HepG2 (cell line): ENCODE measurements around the gene DNAH8.

Experiments
- CBFB ChIP-seq: sonication (generic); formaldehyde crosslinking; IDR thresholded peaks from 2 replicates; pipeline ENCODE4 v1.4.0; 2020; ENCODE audit warnings: missing genetic modification reagents
- CTCF ChIP-seq: sonication (generic); formaldehyde crosslinking; IDR thresholded peaks from 2 replicates; pipeline ENCODE4 v1.5.0; 2020; ENCODE audit warnings: mild to moderate bottlenecking, missing genetic modification reagents, moderate library complexity
- EP300 ChIP-seq, 3 experiments: sonication (generic) in 1 of 3; formaldehyde crosslinking in 1 of 3; IDR thresholded peaks; 2 replicates each; pipeline versions ENCODE4 v1.5.1 to v1.6.1; 2011 to 2020; ENCODE audit warnings: low read depth in 2 of 3, low read length in 2 of 3, borderline replicate concordance in 1 of 3, improper control_type of control experiment in 1 of 3, mild to moderate bottlenecking in 1 of 3, missing genetic modification reagents in 1 of 3, moderate library complexity in 1 of 3
- MTA3 ChIP-seq: sonication (generic); formaldehyde crosslinking; IDR thresholded peaks from 2 replicates; pipeline ENCODE4 v1.4.0; 2020; ENCODE audit warnings: missing genetic modification reagents
- POLR2A ChIP-seq, 2 experiments: IDR thresholded peaks; 2 replicates each; pipeline ENCODE4 v1.6.1; 2011; ENCODE audit warnings: low read depth in 2 of 2, low read length in 2 of 2, mild to moderate bottlenecking in 1 of 2, moderate library complexity in 1 of 2; ENCODE audit not compliant: insufficient read depth in 1 of 2
- SNAPC5 ChIP-seq: sonication (generic); formaldehyde crosslinking; IDR thresholded peaks from 2 replicates; pipeline ENCODE4 v1.8.1; 2023; ENCODE audit warnings: mild to moderate bottlenecking, missing genetic modification reagents, borderline replicate concordance
- TRIM22 ChIP-seq: fragments of 450-650 bp; IDR thresholded peaks from 2 replicates; pipeline ENCODE4 v1.6.1; 2017
- ZNF609 ChIP-seq: sonication (generic); formaldehyde crosslinking; IDR thresholded peaks from 2 replicates; pipeline ENCODE4 v1.4.0; 2020; ENCODE audit warnings: mild to moderate bottlenecking, missing genetic modification reagents, borderline replicate concordance
- ZNF709 ChIP-seq: sonication (generic); formaldehyde crosslinking; IDR thresholded peaks from 2 replicates; pipeline ENCODE4 v1.5.0; 2020; ENCODE audit warnings: mild to moderate bottlenecking, missing genetic modification reagents

- no peak for TF ChIP-seq ZNF709 (CRISPR knock-in tag)
- TF ChIP-seq SNAPC5 (CRISPR knock-in tag): no peak
- TF ChIP-seq EP300 (IDR thresholded peaks at IDR 0.05; ENCODE audit: low read depth in 2 of 2, low read length in 2 of 2): no peak
- TF ChIP-seq EP300 (CRISPR knock-in tag; IDR thresholded peaks at IDR 0.05; ENCODE audit: borderline replicate concordance): no peak
- no peak for TF ChIP-seq MTA3
- no peak for TF ChIP-seq ZNF609
- TF ChIP-seq POLR2A (IDR thresholded peaks at IDR 0.05; ENCODE audit: insufficient read depth in 1 of 2, low read depth in 2 of 2, low read length in 2 of 2): no peak
- no peak for TF ChIP-seq TRIM22
- TF ChIP-seq CTCF (CRISPR knock-in tag): no peak
- no peak for TF ChIP-seq CBFB (CRISPR knock-in tag)
Measured at GRCh38 chr6:38942442-38942841, 227.3 kb downstream of the DNAH8 start.
